Activated CD4-positive, CD25-positive, alpha-beta regulatory T cell (primary cell): ENCODE data around the gene TIMM17A.

ENCODE experiments used
- DNase-seq, 4 experiments: peaks; one replicate each; lab custom pipeline; 2025; lab: John Stamatoyannopoulos, UW

The TIMM17A gene

GRCh38 chr1:201983380-201983805, 28.1 kb downstream of the TIMM17A start:
- DNase-seq, result no peak

GRCh38 chr1:201984446-201984845, 29.1 kb downstream of the TIMM17A start:
- DNase-seq, result no peak

GRCh38 chr1:201985355-201985754, 30.1 kb downstream of the TIMM17A start:
- DNase-seq, result no peak

GRCh38 chr1:201988601-201989000, 33.3 kb downstream of the TIMM17A start:
- DNase-seq, result no peak

- DNase-seq, result no peak
These were observed 34.2 kb downstream of the TIMM17A start for GRCh38 chr1:201989354-201990128.

GRCh38 chr1:201990427-201990826, 35.1 kb downstream of the TIMM17A start:
- DNase-seq, result no peak

GRCh38 chr1:201999625-202000238, 44.4 kb downstream of the TIMM17A start:
- DNase-seq, result no peak

- DNase-seq, result no peak
These were observed 47.2 kb downstream of the TIMM17A start for GRCh38 chr1:202002507-202002906.

GRCh38 chr1:202004711-202005110, 49.4 kb downstream of the TIMM17A start:
- DNase-seq, result no peak

GRCh38 chr1:202005958-202006357, 50.7 kb downstream of the TIMM17A start:
- no peak for DNase-seq

- no peak for DNase-seq
These were observed 52.0 kb downstream of the TIMM17A start for GRCh38 chr1:202007304-202007703.

GRCh38 chr1:202007805-202008489, 52.6 kb downstream of the TIMM17A start:
- no peak for DNase-seq

GRCh38 chr1:202009326-202010179, 54.2 kb downstream of the TIMM17A start:
- peak; percentile 16 to 38 (median 26) for DNase-seq

- DNase-seq, result no peak
These were observed 55.1 kb downstream of the TIMM17A start, which contains the start of gene ELF3 for GRCh38 chr1:202010180-202011015. Gene ELF3, plus strand, starts transcription at chr1:202010587. Its CDS starts 550 bp downstream, at chr1:202011137.

GRCh38 chr1:202011994-202012393, 56.7 kb downstream of the TIMM17A start:
- DNase-seq, result no peak

GRCh38 chr1:202012544-202013478, 57.5 kb downstream of the TIMM17A start:
- no peak for DNase-seq

- DNase-seq, result no peak
These were observed 58.3 kb downstream of the TIMM17A start for GRCh38 chr1:202013603-202014002.

GRCh38 chr1:202014060-202014459, 58.8 kb downstream of the TIMM17A start:
- no peak for DNase-seq

- DNase-seq, result no peak
These were observed 59.8 kb downstream of the TIMM17A start for GRCh38 chr1:202014915-202015661.
